Measurements from ENCODE around the gene PRKAG2. TPM values are rescaled to one million over a fixed set of nuclear protein-coding genes. Genes with fewer than 3 reads are reported as not detected.

The PRKAG2 gene
- total and polyA plus RNA-seq, 4 donors = 3.6 to 25.1 (median 16.8) TPM

GRCh38 chr7:151851145-151851751 is 25.7 kb downstream of the PRKAG2 start:
- peaks cover 0 to 12% (median 0%) of the 10 kb centered on the region in 4 donors for H3K36me3 ChIP-seq (ENCODE audit: control insufficient read depth in 4 of 4, insufficient read depth in 3 of 4, low read depth in 1 of 4, low read length in 3 of 4)
- H3K4me3 ChIP-seq (ENCODE audit: low read depth in 1 of 3, low read length in 3 of 3) = peak overlapping the region in 1 of 3 donors; percentile 16
- H3K27me3 ChIP-seq (ENCODE audit: control insufficient read depth in 4 of 4, insufficient read depth in 4 of 4, low read length in 3 of 4) = no peaks in the 10 kb centered on the region
- TF ChIP-seq NR2F2 (IDR thresholded peaks at IDR 0.05) = no peak
- no peak for TF ChIP-seq EGR1 (IDR thresholded peaks at IDR 0.05; ENCODE audit: low read depth in 2 of 2)
- TF ChIP-seq MAX (IDR thresholded peaks at IDR 0.05) = no peak
- no peak for TF ChIP-seq TAF1 (conservative IDR thresholded peaks at IDR 0.05)
- peak overlapping the region; percentile 52 to 58 for H3K27ac ChIP-seq (ENCODE audit: low read depth in 1 of 2, low read length in 2 of 2)
- H3K4me1 ChIP-seq (ENCODE audit: control insufficient read depth in 4 of 4, insufficient read depth in 4 of 4, low read length in 3 of 4) = peaks cover 0 to 33% (median 11%) of the 10 kb centered on the region in 4 donors
- H3K9me3 ChIP-seq (ENCODE audit: control insufficient read depth in 4 of 4, low read length in 3 of 4) = no peaks in the 10 kb centered on the region
- WGBS = 58% methylated on average over 16 of the region's 16 CpGs
- DNase-seq (ENCODE audit: low spot score) = no peak
- no peak overlapping the region for H3K9ac ChIP-seq (ENCODE audit: low read depth in 1 of 2, low read length in 2 of 2)

GRCh38 chr7:151850491-151851124 is 26.3 kb downstream of the PRKAG2 start:
- 87% methylated on average over 19 of the region's 19 CpGs for WGBS
- Histone ChIP-seq H3K4me3 (ENCODE audit: low read depth in 1 of 3, low read length in 3 of 3) (no peak overlapping the region), H3K27me3 (ENCODE audit: control insufficient read depth in 4 of 4, insufficient read depth in 4 of 4, low read length in 3 of 4) (no peaks in the 10 kb centered on the region), H3K36me3 (ENCODE audit: control insufficient read depth in 4 of 4, insufficient read depth in 3 of 4, low read depth in 1 of 4, low read length in 3 of 4) (peaks cover 0 to 12% (median 0%) of the 10 kb centered on the region in 4 donors), H3K9me3 (ENCODE audit: control insufficient read depth in 4 of 4, low read length in 3 of 4) (no peaks in the 10 kb centered on the region), H3K9ac (ENCODE audit: low read depth in 1 of 2, low read length in 2 of 2) (no peak overlapping the region), H3K4me1 (ENCODE audit: control insufficient read depth in 4 of 4, insufficient read depth in 4 of 4, low read length in 3 of 4) (peaks cover 0 to 27% (median 10%) of the 10 kb centered on the region in 4 donors), H3K27ac (ENCODE audit: low read depth in 1 of 2, low read length in 2 of 2) (peak overlapping the region; percentile 52 to 58)
- no peak for TF ChIP-seq MAX (IDR thresholded peaks at IDR 0.05)
- no peak for TF ChIP-seq TAF1 (conservative IDR thresholded peaks at IDR 0.05)
- no peak for TF ChIP-seq RAD21 (IDR thresholded peaks at IDR 0.05)
- no peak for TF ChIP-seq ZBTB33 (IDR thresholded peaks at IDR 0.05)
- TF ChIP-seq REST (IDR thresholded peaks at IDR 0.05) = no peak
- TF ChIP-seq HNF4A (conservative IDR thresholded peaks at IDR 0.05) = no peak
- no peak for TF ChIP-seq FOXA1 (IDR thresholded peaks at IDR 0.05)
- no peak for TF ChIP-seq ATF3 (IDR thresholded peaks at IDR 0.05)
- no peak for TF ChIP-seq GABPA (IDR thresholded peaks at IDR 0.05 in 1 of 2, conservative IDR thresholded peaks at IDR 0.05 in 1 of 2)
- no peak for TF ChIP-seq EGR1 (IDR thresholded peaks at IDR 0.05; ENCODE audit: low read depth in 2 of 2)
- TF ChIP-seq RXRA (IDR thresholded peaks at IDR 0.05) = no peak
- TF ChIP-seq SP1 (IDR thresholded peaks at IDR 0.05) = no peak
- TF ChIP-seq HNF4G (IDR thresholded peaks at IDR 0.05) = no peak
- TF ChIP-seq NR2F2 (IDR thresholded peaks at IDR 0.05) = no peak
- DNase-seq (ENCODE audit: low spot score) = no peak
